HuH-7.5 (cell line): Measurements from ENCODE around the gene PDZD2.
"Not testable (repeated sequence)": the region's sequence is repeated elsewhere in the genome, so short reads cannot be mapped to it uniquely, and the experiment has no call there.

ENCODE experiments used
- DNase-seq: peaks from one replicate; pipeline ENCODE4 v3.0.0; 2011; ENCODE audit warnings: low spot score

PDZD2 gene

DNA sequence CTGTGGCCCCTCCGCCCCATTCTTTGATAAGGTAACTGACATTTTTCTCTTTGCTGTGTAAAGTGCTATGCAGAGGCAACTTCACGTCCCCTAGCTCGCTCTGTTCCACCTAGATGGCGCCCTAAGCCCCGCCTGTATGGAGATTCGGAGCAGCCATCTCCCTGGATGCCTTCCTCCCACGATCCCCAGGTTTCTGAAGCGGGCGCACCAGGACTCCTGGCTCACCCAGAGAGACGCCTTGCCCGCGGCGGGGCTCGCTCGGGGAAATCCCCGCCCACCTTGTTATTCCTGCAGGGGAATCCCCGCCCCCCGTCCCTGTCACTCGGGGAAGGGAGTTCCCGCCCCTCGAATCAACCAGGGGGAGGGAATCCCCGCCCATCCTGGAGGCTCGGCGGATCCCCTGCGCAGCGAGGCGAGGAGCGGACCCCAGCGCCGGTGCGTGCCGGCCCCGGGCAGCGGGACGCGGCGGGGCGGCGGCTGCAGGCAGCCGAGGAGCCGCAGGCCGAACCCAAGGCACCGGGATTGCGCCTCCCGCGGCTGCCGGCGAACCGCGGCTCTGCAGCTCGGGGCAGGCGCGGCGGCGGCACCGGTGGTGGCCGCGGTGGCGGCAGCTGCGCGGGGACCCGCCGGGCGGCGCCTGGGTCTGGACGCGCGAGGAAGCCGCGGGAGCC lies at the start of gene PDZD2:
Gene PDZD2 (plus strand): TSS at position 384 of the 671 bp plus-strand sequence.
- peak; percentile 55 for DNase-seq

DNA sequence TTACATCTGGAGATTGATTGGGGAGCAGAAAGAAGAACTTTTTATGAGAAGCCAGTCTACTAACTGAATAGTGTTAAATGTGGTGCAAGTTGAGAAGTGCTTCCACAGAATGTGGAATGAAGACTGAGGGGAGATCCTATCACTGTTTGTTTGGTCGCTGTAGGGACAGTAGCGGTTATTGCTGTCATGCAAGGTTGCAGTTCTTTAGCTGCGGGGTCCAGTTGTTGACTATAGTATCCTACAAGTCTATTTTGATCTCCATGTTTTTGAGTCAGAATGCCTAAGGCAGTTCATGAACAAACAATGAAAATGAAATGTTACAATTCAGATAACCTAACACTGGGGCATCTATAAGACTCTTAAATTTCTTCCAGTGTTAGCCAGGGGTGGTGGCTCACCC lies 45.3 kb upstream of the PDZD2 start:
- DNase-seq, result no peak

DNA sequence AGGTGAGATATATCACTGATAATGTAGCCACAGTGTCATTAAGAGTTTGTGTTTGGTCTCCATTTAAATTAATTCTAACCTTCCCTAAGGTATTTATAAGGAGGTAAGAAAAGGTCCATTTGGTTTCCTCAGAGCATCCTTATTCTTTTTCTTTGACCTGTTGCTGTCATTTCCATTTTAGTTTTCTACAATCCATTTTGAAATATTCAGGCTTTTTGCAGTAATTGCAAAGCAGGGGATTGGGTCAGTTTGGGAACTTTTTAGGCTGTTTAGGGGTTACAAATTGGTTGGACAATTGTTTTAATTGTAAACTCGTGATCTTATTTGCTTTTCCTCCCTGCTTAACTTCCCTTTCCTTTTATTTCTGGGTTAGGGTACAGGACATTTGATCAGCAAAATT lies 42.6 kb upstream of the PDZD2 start:
- no peak for DNase-seq

DNA sequence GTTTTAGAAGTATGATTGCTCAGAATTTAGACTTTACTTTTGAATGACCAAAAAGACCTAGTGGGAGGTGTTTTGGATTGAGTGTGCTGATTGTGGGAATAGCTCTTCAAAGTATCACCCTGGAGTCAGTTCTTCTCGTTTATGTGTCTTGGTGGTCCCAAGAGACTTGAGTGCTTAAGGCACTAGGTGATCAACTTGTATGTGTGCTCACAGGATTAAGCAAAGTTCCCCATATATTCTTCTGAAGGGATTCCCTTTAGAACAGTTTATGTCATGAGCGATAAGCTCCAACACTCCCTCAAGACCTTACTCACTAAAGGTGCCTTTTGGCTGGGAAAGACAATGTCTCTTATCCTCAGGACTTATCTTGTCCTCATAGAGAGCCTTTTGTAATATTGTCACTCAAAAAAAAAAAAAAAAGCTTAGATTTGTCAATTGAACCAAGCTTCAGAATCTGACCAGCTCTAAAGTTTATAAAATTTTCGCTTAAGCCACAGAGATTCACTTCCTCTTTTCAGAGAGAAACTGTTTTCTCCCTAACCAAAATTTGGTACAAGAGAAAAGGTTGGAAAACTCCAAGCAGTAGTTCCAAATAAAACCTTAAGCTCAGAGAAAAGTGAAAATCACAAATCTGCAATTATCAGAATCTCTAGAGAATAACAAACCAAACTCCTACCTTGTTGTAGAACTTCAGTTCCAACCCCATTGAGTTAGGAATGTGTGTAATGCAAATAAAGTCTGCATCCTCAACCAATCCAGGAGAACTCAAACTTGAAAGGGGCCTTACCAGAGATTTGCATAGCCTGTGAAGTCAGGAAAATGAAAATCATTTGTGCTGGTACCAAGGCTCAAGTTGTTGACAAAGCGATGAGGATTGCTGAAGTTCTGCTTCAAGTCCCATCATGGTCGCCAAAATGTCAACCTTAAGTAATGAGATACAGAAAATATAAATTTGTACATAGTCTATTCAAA lies 40.0 kb upstream of the PDZD2 start:
- DNase-seq, result no peak

DNA sequence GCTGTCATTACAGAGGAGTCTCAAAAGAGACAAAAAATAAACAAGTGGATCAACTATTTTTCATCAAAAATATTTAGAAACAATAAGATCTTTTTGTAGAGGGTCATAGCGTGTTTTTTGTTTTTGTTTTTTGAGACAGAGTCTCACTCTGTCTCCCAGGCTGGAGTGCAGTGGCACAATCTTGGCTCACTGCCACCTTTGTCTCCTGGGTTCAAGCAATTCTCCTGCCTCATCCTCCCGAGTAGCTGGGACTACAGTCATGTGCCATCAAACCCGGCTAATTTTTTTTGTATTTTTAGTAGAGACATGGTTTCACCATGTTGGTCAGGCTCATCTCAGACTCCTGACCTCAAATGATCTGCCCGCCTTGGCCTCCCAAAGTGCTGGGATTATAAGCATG lies 36.6 kb upstream of the PDZD2 start:
- DNase-seq, result not testable (repeated sequence)

DNA sequence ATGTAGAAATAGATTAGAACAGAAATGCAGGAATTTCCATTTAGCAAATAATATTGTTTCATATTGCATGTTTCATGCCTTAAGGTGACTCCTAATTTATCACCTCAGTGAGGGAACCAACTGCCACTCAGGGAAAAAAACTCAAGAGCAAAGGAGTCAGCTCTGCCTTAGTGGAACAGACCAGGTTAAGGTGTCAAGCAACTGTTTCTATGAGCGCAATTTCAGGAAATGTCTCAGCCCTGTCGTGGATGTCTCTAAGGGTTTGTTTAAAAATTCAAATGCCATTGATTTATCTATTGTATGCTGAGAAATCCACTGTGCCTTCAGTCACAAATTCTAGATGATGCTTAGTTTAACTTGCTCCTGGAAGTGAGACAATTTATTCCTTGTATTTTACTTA lies 34.7 kb upstream of the PDZD2 start:
- no peak for DNase-seq

DNA sequence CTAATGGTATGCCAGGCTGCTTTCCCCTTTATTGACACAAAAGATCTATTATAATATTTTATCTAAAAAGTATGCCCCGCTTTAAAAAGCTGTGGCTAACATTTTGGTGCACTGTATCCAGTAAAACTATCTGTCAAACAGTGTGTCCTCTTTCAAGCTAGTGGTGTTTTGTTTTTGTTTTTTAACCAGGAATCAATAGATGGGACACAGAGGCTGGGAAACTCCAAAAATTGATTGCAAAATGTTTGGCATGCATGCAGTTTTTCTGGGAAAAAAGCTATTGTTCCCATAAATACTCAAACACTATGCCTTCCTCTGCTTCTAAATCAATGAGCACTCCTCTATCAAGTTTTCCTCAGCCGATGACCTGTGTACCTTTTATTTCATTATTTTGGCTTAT lies 34.3 kb upstream of the PDZD2 start:
- no peak for DNase-seq

DNA sequence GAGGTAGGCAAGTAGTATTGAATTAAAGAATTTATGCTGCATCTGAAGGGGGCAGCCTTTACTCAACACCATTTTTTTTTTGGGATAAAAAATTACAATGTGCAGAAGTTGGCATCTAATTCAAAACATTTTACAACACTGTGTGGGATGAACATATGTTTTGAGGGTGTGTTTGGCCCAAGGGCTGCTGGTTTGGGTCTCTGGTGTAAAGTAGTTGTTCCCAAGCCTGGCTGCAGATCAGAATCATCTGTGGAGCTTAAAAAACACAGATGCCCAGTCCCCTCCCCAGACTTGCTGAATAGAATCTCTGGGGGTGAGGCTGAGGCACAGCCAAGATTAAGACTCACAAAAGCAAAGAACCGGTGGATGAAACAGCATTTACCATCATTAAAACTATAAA lies 33.0 kb upstream of the PDZD2 start:
- DNase-seq, result no peak

DNA sequence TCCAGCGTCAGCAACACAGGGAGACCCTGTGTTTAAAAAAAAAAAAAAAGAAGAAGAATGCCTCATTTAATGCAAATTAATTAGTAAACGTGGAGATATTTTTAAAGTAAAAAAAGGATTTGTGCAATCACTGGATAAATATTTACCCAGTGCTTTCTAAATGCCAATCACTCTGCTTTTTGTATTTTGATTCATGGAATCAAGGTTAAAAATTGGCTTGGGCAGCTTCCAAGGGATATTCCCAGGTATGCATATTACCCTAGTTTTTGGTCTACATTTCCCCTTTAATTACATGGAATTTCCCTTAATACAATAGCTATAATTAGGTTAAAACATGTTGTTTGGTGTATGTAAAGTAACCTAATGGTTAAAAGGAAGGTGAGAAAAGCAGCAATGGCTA lies 31.4 kb upstream of the PDZD2 start:
- no peak for DNase-seq

DNA sequence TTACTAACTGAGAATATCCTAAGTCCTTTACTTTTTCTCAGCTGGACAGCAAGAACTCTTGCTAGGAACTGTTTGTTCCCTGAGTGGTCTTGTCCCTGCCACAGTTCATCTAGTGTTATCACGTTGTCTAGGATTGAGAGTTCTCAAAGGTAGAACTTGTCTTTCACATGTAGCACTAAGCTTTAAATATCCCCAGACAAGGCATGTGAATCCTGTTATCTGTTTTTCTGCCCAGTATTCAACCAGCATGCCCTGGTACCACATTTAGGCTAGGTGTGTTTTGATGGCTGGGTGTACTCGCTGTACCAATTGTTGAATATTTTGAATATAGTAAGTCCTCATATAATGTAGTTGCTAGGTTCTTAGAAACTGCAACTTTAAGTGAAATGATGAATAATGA lies 27.9 kb upstream of the PDZD2 start:
- DNase-seq, result no peak

DNA sequence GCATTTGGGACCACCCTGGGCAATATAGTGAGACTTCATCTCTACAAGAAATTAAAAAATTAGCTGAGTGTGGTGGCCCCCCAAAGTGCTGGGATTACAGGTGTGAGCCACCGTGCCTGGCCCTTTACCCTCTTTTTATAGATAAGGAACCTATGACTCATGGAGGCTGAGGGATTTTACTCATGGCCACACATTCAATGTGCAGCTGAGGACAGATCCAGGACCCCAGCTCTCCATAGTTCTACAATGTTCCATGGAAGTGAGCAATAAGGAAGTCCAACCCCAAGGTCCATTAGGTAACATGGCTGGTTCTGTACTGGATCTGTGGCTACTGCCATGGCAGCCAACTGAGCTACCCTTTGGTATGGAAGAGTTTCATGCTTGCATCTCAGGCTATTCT lies 25.3 kb upstream of the PDZD2 start:
- no peak for DNase-seq

DNA sequence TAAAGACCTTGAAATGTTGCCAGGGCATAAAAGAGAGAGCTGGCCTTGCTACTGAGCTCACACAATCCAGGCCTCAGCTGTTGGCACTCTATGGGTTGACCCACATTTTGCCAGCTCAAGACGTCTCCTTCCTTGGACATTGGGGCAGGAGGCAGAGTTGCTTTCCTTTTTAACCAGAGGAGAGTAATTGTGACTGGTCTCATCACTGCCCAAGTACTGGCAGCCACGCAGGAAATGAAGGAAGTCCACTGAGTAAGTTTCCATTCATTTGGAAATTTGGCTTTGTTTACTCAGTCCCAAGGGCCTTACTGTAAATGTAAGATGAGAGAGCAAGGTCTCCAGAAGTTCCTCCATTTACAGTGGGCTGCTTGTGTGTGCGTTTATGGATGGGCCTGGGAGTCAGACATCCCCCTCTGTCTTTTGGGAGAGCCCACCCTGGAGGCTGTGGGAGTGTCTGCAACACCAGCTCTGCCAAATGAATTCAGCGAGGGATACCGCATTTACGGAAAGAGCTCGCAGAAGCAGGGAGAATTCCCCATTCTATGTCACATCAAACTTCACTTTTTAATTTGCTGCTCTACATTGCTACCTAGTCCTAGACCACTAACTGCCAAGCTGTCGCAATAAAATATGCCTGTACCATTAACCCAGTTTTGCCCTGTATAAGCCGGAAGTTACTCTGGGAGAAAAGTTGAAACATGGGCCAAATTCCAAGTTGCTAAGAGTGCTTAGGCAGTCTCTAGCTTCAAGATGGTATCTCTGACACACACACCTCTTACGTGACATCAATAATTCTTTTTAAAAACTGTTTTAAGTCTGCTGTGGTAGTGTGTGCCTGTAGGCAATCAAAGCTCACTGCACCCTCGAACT lies 24.5 kb upstream of the PDZD2 start:
- no peak for DNase-seq

DNA sequence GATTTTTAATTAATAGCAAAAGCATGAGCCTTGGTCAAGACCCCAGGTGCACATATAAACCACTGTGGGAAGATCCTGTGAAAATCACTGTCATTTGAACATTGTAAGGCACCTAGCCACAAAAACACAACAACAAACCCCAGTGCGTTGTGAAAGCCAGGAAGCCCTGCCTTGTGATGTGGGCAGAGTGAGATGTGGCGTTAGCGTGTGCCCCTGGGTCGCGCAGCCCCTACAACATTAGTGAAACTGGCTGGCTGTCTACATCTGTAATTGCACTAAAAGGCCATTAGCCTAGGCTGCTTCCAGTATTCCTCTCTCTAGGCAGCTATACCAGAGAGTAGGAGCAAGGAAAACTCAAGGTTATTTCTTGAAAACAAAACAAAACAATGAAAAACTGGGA lies 21.1 kb upstream of the PDZD2 start:
- no peak for DNase-seq

DNA sequence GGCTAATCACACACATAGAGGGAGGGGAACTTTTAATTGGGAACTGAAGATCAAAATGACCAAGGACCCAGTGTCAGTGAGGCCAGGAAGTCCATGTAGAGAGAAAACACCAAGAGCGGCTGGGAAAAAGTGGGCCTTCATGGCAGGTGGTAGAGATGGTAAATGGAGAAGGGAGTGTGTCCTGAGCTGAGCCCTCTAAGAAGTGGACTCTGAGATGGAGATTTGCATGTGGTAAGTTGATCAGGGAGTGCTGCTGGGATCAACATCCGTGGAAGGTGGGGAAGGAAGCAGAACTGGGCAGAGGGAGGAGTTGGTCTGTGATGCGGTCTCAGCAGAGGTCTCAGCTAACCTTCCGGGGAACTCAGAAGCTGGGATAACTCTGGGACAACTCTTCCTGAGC lies 18.9 kb upstream of the PDZD2 start:
- no peak for DNase-seq

DNA sequence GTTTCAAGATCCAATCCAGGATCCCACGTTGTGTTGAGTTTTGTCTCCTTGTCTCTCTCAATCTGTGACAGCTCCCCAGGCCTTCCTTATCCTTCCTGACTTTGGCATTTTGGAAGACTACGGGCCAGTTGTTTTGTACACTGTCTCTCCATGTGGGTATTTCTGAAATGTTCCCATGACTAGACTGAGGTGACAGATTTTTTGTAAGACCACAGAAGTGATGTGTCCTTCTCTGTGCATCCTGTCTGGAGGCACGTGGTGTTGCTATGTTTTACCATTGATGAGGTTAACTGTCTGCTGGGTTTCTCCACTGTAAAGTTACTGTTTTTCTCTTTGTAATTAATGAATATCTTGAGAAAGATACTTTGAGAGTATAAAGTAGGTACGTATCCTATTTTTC lies 15.7 kb upstream of the PDZD2 start:
- no peak for DNase-seq

DNA sequence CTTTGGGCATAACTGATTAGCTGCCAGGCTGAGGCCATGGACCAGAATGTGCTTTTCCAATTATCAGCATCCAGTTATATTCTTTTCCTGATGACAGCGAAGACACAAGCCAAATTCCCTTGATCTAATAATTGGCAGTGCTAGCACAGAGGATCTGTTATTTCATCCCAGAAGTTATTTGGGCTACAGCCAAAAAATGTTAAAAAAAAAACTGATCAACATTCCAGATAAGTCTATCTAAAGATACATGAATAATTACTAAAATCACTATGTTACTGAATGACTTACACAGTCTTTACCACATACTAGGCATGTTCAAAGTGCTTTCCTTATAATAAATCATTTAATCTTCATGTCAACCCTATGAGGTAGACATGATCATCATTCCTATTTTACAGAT lies 13.5 kb upstream of the PDZD2 start:
- no peak for DNase-seq

DNA sequence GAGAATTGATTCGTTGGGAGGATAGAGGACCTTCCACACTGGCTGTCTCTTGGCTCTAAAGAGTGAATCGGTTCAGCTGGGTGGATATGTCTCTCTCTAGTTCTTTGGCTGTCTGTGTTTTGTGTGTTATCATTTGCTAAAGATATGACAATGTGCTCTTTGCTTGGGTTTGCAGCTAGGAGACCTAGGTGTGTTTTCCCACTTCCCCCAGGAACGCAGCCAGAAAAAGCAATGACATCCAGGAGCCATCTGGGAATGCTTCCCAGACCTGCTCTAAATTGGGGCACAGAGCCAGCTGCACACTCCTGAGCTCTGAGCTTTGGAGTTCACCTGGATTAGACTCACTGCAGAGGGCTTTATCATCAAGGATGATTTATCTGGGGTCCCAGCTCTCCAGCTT lies 12.8 kb upstream of the PDZD2 start:
- DNase-seq, result no peak

DNA sequence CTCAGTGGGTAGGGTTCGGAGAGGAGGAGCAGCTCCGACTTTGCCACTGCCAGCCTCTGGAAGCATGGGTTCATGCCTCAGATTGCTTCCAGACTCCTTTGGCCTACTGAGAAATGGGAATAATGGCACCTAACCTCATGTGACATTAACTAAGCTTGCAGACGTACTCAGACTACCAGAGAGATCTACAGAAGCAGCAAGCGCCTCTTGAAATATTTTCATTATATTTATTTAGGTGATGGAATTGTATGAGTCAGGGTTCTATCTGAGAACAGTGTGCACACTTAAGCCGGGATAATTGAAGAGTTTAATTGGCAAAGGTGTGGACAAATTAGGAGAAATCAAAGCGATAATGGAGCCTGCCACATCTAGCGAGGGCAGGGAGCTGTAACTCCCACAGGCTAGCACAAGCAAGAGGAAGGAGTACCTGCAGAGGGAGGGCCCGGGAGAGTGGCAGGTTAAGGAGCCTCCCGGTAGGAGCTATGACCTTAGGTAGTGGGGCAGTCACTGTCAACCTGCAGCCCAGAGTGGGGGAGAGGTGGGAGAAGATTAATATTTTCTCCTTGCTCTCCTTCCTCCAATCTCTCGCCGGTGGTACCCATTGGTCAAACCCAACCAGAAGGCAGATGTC lies 12.2 kb upstream of the PDZD2 start:
- DNase-seq, result no peak

DNA sequence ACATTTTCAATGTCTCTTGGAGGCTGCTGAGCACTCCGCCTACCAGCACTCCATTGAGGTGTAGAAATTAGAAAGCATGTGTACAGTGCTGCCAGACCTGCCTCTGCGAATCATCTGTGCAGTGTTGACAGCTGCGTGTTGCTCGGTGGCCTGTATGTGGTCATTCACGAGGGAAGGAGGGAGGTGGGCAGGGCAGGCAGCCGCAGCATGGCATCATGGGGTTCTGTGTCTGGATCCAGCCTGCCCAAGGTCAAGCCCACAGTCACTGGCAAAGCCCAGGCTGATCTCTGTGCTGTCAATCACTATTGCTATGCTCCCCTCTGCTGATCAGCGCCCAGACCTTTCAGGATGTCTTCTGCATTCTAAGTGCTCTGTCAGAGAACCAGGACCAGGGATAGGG lies 8.0 kb upstream of the PDZD2 start:
- no peak for DNase-seq

DNA sequence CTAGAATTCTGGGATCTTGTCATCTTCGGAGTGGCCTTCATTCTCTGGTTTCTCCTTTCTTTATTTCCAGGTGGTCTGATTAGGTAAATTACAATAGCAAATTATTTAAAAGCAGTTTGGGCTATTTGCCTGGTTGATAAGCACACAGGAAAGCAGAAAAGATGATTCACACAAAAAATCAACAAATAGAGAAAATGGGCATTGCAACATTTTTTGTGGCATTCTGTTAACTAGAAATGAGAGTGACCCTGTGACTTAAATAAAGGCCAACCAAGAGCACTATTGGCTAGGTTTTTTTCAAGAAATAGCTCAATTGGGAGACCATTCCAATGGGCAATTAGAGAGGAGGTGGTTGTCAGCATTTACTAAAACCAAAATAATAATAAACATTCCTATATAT lies 6.5 kb upstream of the PDZD2 start:
- no peak for DNase-seq

DNA sequence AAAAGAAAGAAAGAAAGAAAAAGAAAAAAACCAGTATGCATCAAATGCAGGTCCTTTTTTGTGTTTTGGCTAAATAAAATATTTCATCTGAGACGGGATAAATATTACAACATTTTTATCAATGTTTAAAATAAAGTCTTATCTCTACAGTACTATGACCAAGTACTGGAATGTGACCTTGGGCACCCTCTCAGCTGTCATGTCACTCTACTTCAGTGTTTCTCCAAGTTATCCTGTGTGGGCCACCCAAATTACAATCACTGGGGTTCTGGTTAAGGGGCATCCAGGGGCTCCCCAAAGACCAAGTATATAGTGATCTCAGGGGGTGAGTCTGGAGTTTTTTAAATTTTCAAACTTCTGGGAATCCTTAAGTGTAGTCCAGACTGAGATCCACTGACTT lies 3.5 kb upstream of the PDZD2 start:
- no peak for DNase-seq

DNA sequence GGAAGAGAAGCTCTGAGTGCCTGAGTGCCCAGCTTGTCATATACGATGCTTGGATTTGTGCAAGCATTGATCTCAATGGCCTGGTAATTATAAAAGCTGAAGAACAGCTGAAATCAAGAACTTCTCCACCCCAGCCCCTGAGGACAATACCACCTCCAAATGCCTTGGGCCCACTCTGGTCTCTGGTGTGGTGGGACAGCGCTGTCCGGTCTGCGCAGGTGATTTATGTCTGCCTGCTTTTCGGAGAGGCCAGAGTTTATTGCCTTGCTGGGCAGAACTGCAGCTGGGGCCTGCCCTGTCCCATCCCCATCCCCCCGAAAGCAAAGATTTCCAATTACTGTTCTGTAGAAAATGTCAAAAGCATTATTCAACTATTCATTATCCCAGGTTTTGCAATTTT lies 1.1 kb upstream of the PDZD2 start:
- DNase-seq, result no peak
